Retinal pigment epithelial cell (primary cell): ENCODE results near the gene HNRNPC.

Experiments used
- DNase-seq: peaks from one replicate; pipeline ENCODE4 v3.0.0-alpha.2; 2010; ENCODE audit warnings: low read depth
- H3K4me3 ChIP-seq: 2 replicates; pipeline ENCODE4 v1.5.1; 2011; ENCODE audit warnings: mild to moderate bottlenecking, low read length, control low read depth, moderate library complexity
- TF ChIP-seq, protein P1 (sequence below): conservative IDR thresholded peaks from 2 replicates; pipeline ENCODE4 v1.5.1; 2011; ENCODE audit warnings: low read depth, low read length, control low read depth, inconsistent platforms

Gene HNRNPC

DNA sequence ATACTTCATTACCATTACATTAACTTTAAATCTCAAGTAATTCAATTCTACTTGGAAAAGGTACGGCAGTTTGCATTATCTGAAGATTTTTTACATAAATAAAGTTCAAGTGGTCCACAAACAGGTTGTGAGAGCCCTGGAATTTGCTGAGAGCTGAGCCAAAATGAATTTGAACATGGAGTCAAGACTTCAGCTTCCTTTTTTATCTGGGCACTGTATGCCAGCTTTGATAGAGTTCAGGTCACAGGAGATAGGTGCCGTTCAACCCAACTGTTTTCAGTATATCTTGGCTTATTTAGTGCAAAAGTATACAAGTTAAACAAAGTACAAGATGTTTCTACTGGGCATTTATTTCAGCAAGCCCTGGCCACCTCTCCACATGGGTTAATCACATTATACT, 28.8 kb downstream of the HNRNPC start:
- H3K4me3 ChIP-seq, result no peak overlapping the region
- no peak for DNase-seq
- TF ChIP-seq, protein P1, sequence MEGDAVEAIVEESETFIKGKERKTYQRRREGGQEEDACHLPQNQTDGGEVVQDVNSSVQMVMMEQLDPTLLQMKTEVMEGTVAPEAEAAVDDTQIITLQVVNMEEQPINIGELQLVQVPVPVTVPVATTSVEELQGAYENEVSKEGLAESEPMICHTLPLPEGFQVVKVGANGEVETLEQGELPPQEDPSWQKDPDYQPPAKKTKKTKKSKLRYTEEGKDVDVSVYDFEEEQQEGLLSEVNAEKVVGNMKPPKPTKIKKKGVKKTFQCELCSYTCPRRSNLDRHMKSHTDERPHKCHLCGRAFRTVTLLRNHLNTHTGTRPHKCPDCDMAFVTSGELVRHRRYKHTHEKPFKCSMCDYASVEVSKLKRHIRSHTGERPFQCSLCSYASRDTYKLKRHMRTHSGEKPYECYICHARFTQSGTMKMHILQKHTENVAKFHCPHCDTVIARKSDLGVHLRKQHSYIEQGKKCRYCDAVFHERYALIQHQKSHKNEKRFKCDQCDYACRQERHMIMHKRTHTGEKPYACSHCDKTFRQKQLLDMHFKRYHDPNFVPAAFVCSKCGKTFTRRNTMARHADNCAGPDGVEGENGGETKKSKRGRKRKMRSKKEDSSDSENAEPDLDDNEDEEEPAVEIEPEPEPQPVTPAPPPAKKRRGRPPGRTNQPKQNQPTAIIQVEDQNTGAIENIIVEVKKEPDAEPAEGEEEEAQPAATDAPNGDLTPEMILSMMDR, result no peak

DNA sequence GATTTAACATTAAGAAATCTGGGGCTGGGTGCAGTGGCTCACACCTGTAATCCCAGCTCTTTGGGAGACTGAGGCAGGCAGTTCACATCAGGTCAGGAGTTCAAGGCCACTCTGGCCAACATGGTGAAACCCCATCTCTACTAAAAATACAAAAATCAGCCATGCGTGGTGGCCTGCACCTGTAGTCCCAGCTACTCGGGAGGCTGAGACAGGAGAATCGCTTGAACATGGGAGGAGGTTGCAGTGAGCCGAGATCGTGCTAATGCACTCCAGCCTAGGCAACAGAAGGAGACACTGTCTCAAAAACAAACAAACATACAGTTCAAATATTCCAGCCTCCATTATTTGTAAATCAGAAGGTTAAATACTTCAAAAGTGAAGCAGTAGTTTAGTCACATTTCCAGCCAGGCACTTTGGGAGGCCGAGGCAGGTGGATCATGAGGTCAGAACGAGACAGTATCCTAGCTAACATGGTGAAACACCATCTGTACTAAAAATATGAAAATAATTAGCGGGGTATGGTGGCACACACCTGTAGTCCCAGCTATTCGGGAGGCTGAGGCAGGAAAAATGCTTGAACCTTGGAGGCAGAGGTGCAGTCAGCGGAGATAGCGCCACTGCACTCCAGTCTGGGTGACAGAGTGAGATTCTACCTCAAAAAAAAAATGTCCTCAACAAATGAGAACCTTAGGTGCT, 30.3 kb downstream of the HNRNPC start:
- TF ChIP-seq, protein P1, result no peak
- no peak overlapping the region for H3K4me3 ChIP-seq
- no peak for DNase-seq

DNA sequence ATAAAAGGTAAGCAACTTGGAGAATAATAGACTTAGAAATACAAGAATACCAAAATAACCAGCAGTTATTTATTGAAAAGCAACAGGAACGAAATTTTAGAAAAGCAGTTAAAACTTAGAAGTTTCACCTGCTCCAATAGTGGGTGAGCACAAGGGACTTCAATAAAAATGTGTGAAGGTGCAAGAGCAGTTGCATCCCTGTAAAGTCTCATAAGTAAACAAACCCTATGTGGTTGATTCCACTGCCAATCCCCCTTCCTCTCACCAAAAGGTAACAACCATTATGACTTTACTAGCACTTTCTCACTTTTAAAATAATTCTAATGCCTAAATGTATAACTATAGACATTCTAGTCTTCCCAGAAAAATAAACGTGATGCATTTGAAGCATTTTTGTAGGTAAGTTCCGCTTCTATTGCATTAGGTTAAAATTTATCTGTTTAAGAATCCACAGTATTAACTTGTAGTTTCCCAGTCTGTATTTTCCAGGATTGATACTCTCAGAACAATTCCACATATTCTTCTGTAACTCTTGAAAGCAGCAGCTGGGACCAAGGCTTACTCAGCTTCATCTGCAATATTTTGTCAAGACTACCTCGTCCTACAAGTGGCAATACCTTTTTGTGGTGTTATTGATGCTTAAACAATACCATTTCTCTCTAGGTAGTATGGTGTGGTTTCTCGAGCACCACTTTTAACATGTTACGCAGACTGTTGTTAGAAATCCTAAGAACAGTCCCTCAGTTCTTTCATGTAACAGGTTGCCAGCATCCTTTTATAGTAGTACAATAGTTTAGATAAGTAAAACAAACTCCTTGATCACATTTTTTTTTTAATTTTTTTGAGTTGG, 32.1 kb downstream of the HNRNPC start:
- DNase-seq, result no peak
- TF ChIP-seq, protein P1, result no peak
- no peak overlapping the region for H3K4me3 ChIP-seq

DNA sequence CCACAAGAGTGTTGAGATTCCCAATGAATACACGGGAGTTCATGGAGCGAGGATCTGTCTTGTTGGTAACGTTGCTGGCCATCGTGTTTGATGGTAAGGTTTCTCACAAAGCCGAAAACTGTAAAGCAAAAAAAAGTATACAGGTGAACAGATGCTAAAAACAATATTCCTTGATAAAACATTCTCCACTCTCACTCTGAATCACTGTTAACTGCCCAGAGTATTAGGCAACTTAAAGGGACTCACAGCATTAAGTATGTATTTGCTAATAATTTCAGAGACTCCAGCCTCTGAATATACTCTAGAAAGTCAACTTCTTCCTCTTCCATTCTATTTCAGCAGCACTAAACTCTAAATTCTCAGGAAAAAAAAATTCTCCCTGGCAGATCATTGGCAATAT, 35.1 kb downstream of the HNRNPC start:
- TF ChIP-seq, protein P1, result no peak
- no peak overlapping the region for H3K4me3 ChIP-seq
- no peak for DNase-seq

DNA sequence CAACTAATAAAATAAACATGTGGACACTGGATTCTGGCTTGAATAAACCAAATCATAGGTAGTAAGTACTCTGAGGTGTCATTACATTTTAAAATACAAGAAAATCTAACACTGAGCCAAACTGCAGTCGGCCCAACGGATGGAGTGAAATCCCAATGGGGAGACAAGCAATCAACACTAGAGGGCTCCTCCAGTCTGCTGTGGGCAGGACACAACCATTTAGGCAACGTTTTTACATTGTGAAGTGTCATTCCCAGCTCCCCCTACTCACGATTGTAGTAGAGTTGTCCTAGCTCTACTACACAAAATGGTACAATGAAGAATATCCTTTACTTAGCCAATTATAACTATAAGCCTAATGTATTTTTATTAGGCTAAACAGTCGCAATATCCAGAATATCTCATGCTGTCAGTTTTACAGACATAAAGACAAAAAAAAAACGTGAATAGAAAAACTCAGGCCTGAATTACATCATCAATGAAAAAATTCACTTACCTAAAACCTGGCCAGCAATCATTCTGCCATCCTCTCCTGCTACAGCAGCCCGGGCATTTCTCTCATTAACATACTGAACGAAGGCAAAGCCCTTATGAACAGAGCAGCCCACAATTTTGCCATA, 35.7 kb downstream of the HNRNPC start:
- H3K4me3 ChIP-seq, result no peak overlapping the region
- DNase-seq, result no peak
- TF ChIP-seq, protein P1, result peak; percentile 35

DNA sequence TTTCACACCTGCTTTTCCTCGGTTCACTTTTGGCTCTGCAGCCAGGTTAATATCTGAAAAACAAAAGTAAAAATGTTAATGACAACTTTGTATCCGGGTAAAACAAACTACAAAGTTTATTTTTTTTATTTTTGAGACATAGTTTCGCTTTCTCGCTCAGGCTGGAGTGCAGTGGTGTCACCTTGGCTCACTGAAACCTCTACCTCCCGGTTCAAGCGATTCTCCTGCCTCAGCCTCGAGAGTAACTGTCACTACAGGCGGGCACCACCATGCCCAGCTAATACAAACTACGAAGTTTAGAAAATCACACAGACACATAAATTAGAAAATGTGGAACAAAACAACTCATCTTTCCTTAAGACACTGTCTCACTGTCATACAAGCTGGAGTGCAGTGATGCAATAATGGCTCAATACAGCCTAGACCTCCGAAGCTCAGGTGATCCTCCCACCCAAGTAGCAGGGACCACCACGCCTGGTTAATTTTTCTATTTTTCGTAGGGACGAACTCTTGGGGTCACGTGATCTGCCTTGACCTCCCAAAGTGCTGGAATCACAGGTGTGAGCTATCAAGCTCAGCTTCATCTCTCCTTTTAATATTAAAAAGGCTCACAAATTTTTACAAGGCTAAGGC, 38.1 kb downstream of the HNRNPC start:
- TF ChIP-seq, protein P1, result no peak
- no peak for DNase-seq
- no peak overlapping the region for H3K4me3 ChIP-seq
